Smooth muscle cell (in vitro differentiated cells): Measurements from ENCODE around the gene LYL1. TPM values are rescaled to one million over a fixed set of nuclear protein-coding genes. Genes with fewer than 3 reads are reported as not detected.

Experiments
- DNase-seq: peaks from one replicate; lab custom pipeline; 2025; ENCODE audit not compliant: unreplicated experiment; lab: John Stamatoyannopoulos, UW
- H2AFZ ChIP-seq: fragments of 200-600 bp; sonication (generic); 2 replicates; pipeline ENCODE4 v1.6.0; 2016; ENCODE audit warnings: antibody characterized with exemption, low read depth, mild to moderate bottlenecking
- H3F3A ChIP-seq: fragments of 200-600 bp; sonication (generic); 2 replicates; pipeline ENCODE4 v1.6.0; 2017; ENCODE audit warnings: antibody characterized with exemption, low read depth
- H3K27ac ChIP-seq: fragments of 200-600 bp; sonication (generic); 2 replicates; pipeline ENCODE4 v1.5.1; 2016; ENCODE audit warnings: low read depth, mild to moderate bottlenecking
- H3K27me3 ChIP-seq: fragments of 200-600 bp; sonication (generic); 2 replicates; pipeline ENCODE4 v1.6.1; 2016; ENCODE audit warnings: low read depth, mild to moderate bottlenecking
- H3K36me3 ChIP-seq: fragments of 200-600 bp; sonication (generic); 2 replicates; pipeline ENCODE4 v1.5.1; 2016; ENCODE audit warnings: low read depth
- H3K4me1 ChIP-seq: fragments of 200-600 bp; sonication (generic); 2 replicates; pipeline ENCODE4 v1.5.1; 2016; ENCODE audit warnings: low read depth
- H3K4me2 ChIP-seq: fragments of 200-600 bp; sonication (generic); 2 replicates; pipeline ENCODE4 v1.6.0; 2016; ENCODE audit warnings: mild to moderate bottlenecking
- H3K4me3 ChIP-seq: fragments of 200-600 bp; sonication (generic); 2 replicates; pipeline ENCODE4 v1.5.1; 2016; ENCODE audit warnings: mild to moderate bottlenecking
- H3K79me2 ChIP-seq: fragments of 200-600 bp; sonication (generic); 2 replicates; pipeline ENCODE4 v1.6.0; 2016; ENCODE audit warnings: low read depth, mild to moderate bottlenecking
- H3K9ac ChIP-seq: fragments of 200-600 bp; sonication (generic); 2 replicates; pipeline ENCODE4 v1.6.0; 2016; ENCODE audit warnings: low read depth
- H3K9me3 ChIP-seq: fragments of 200-600 bp; sonication (generic); replicated peaks from 2 replicates; pipeline ENCODE4 v1.5.1; 2016; ENCODE audit warnings: low read depth
- H4K20me1 ChIP-seq: fragments of 200-600 bp; sonication (generic); 2 replicates; pipeline ENCODE4 v1.6.0; 2016; ENCODE audit warnings: low read depth
- CTCF ChIP-seq: fragments of 200-600 bp; sonication (generic); IDR thresholded peaks from 2 replicates; pipeline ENCODE4 v1.5.1; 2017; ENCODE audit warnings: borderline replicate concordance, mild to moderate bottlenecking, antibody characterized with exemption; ENCODE audit not compliant: insufficient read depth, poor library complexity, severe bottlenecking
- WGBS: methylation state at CpG from one replicate; pipeline ENCODE4 v1.1.7; 2016; ENCODE audit warnings: low lambda C conversion rate; 5-methylcytosine and 5-hydroxymethylcytosine counted together
- polyA plus RNA-seq: library from polyadenylated mRNA; unstranded; fragments of >200 nt; fragmentation: Nextera tagmentation; extraction: Ambion mirVana; gene quantifications from 2 replicates; pipeline ENCODE4 v1.2.1, GENCODE V29; 2016
- total RNA-seq: library from RNA; depleted of rRNA; stranded (reverse); fragments of >200 nt; gene quantifications from 2 replicates; pipeline ENCODE4 v1.2.3, GENCODE V29; 2014

Gene LYL1
- total and polyA plus RNA-seq, 2 experiments from 2014 or later: 2.8 to 3.2 TPM

- peak; percentile 53 for DNase-seq
- Histone ChIP-seq H4K20me1 (peaks cover 42% of the 10 kb centered on the region), H3K4me3 (peak within 1 kb of the TSS; percentile 98), H3K27me3 (no peaks in the 10 kb centered on the region), H3F3A (no peaks in the 10 kb centered on the region), H2AFZ (peak within 1 kb of the TSS; percentile 75), H3K79me2 (peaks cover 56% of the 10 kb centered on the region), H3K9me3 (no peaks in the 10 kb centered on the region), H3K4me2 (peak within 1 kb of the TSS; percentile 97), H3K36me3 (no peaks in the 10 kb centered on the region), H3K9ac (peak within 1 kb of the TSS; percentile 96), H3K4me1 (peaks cover 28% of the 10 kb centered on the region), H3K27ac (peak within 1 kb of the TSS; percentile 90)
- 6% methylated on average over 52 of the region's 65 CpGs for WGBS
- TF ChIP-seq CTCF: no peak
Observed at GRCh38 chr19:13117772-13118423, 15.2 kb upstream of the LYL1 start, which contains the start of gene NACC1. TSS of gene NACC1 (plus strand) at chr19:13118264. CDS start at chr19:13135208, 16,944 bp downstream.

GRCh38 chr19:13117176-13117771 lies 14.6 kb upstream of the LYL1 start:
- Histone ChIP-seq H2AFZ (peak overlapping the region; percentile 75), H3K79me2 (peaks cover 53% of the 10 kb centered on the region), H3F3A (no peaks in the 10 kb centered on the region), H3K27me3 (no peaks in the 10 kb centered on the region), H3K36me3 (no peaks in the 10 kb centered on the region), H3K4me2 (peak overlapping the region; percentile 93), H4K20me1 (peaks cover 36% of the 10 kb centered on the region), H3K4me1 (peaks cover 24% of the 10 kb centered on the region), H3K9me3 (no peaks in the 10 kb centered on the region), H3K9ac (no peak overlapping the region), H3K27ac (peak overlapping the region; percentile 90), H3K4me3 (peak overlapping the region; percentile 93)
- no peak for TF ChIP-seq CTCF
- 37% methylated on average over 20 of the region's 20 CpGs for WGBS
- DNase-seq: no peak

GRCh38 chr19:13116282-13117175 lies 13.9 kb upstream of the LYL1 start, which contains the start of gene TRMT1:
TSS of gene TRMT1 (minus strand) at chr19:13116740. CDS start at chr19:13116399, 341 bp downstream.
- H3K9me3 ChIP-seq: no peaks in the 10 kb centered on the region
- no peak for TF ChIP-seq CTCF
- DNase-seq: peak; percentile 60
- peaks cover 46% of the 10 kb centered on the region for H3K79me2 ChIP-seq
- H3K4me3 ChIP-seq: peak within 1 kb of the TSS; percentile 93
- peak within 1 kb of the TSS; percentile 75 for H2AFZ ChIP-seq
- under 1% methylated on average over 51 of the region's 51 CpGs for WGBS
- no peaks in the 10 kb centered on the region for H3K27me3 ChIP-seq
- peak within 1 kb of the TSS; percentile 90 for H3K27ac ChIP-seq
- H4K20me1 ChIP-seq: peaks cover 29% of the 10 kb centered on the region
- H3F3A ChIP-seq: no peaks in the 10 kb centered on the region
- H3K4me1 ChIP-seq: peaks cover 24% of the 10 kb centered on the region
- peak within 1 kb of the TSS; percentile 93 for H3K4me2 ChIP-seq
- no peaks in the 10 kb centered on the region for H3K36me3 ChIP-seq
- H3K9ac ChIP-seq: peak within 1 kb of the TSS; percentile 97
